ENCODE results near the gene C17orf75. TPM values are rescaled to one million over a fixed set of nuclear protein-coding genes. Genes with fewer than 3 reads are reported as not detected.

Gene C17orf75
- total and polyA plus RNA-seq, 2 of the 8 experiments (the other 6 are each of a cell fraction or from before 2014, with no cell fraction given): 15.8 to 42.6 TPM

DNA sequence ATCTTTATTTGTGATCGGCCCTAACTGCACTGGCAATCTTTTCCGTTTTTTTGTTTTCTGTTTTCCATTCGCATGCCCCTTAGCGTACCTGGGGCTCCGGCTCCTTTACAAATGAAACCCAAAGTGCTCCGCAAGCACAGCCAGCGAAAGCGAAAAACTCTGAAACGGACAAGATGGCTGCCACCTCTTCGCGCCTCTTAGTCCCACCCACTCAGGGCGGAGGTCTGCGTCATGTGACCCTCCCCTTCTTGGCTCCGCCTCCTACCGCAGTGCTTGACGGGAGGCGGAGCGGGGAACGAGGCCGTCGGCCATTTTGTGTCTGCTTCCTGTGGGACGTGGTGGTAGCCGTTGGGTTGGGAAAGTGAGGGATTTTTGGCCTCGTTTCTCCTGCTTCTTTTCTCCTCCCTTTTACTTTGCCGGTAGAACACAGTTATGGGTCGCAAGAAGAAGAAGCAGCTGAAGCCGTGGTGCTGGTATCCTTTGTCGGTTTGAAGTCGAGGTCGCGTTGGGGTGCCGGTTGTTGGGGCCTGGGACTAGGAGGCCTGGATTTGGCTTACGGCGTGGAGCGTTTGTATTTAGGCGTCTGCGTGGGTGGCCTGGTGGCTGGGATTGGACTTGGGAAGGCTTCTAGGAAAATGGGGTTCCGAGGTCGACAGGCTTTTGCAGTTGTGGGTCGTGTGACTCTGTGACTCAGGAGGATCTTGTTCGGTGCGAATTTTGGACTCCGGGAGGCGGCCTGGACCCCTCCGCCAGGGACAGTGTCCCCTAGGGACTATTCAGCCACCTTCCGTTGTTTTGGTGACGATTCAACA lies 8.1 kb upstream of the C17orf75 start, which contains the start of gene ZNF207 (continued):
- TF ChIP-seq, protein P1, sequence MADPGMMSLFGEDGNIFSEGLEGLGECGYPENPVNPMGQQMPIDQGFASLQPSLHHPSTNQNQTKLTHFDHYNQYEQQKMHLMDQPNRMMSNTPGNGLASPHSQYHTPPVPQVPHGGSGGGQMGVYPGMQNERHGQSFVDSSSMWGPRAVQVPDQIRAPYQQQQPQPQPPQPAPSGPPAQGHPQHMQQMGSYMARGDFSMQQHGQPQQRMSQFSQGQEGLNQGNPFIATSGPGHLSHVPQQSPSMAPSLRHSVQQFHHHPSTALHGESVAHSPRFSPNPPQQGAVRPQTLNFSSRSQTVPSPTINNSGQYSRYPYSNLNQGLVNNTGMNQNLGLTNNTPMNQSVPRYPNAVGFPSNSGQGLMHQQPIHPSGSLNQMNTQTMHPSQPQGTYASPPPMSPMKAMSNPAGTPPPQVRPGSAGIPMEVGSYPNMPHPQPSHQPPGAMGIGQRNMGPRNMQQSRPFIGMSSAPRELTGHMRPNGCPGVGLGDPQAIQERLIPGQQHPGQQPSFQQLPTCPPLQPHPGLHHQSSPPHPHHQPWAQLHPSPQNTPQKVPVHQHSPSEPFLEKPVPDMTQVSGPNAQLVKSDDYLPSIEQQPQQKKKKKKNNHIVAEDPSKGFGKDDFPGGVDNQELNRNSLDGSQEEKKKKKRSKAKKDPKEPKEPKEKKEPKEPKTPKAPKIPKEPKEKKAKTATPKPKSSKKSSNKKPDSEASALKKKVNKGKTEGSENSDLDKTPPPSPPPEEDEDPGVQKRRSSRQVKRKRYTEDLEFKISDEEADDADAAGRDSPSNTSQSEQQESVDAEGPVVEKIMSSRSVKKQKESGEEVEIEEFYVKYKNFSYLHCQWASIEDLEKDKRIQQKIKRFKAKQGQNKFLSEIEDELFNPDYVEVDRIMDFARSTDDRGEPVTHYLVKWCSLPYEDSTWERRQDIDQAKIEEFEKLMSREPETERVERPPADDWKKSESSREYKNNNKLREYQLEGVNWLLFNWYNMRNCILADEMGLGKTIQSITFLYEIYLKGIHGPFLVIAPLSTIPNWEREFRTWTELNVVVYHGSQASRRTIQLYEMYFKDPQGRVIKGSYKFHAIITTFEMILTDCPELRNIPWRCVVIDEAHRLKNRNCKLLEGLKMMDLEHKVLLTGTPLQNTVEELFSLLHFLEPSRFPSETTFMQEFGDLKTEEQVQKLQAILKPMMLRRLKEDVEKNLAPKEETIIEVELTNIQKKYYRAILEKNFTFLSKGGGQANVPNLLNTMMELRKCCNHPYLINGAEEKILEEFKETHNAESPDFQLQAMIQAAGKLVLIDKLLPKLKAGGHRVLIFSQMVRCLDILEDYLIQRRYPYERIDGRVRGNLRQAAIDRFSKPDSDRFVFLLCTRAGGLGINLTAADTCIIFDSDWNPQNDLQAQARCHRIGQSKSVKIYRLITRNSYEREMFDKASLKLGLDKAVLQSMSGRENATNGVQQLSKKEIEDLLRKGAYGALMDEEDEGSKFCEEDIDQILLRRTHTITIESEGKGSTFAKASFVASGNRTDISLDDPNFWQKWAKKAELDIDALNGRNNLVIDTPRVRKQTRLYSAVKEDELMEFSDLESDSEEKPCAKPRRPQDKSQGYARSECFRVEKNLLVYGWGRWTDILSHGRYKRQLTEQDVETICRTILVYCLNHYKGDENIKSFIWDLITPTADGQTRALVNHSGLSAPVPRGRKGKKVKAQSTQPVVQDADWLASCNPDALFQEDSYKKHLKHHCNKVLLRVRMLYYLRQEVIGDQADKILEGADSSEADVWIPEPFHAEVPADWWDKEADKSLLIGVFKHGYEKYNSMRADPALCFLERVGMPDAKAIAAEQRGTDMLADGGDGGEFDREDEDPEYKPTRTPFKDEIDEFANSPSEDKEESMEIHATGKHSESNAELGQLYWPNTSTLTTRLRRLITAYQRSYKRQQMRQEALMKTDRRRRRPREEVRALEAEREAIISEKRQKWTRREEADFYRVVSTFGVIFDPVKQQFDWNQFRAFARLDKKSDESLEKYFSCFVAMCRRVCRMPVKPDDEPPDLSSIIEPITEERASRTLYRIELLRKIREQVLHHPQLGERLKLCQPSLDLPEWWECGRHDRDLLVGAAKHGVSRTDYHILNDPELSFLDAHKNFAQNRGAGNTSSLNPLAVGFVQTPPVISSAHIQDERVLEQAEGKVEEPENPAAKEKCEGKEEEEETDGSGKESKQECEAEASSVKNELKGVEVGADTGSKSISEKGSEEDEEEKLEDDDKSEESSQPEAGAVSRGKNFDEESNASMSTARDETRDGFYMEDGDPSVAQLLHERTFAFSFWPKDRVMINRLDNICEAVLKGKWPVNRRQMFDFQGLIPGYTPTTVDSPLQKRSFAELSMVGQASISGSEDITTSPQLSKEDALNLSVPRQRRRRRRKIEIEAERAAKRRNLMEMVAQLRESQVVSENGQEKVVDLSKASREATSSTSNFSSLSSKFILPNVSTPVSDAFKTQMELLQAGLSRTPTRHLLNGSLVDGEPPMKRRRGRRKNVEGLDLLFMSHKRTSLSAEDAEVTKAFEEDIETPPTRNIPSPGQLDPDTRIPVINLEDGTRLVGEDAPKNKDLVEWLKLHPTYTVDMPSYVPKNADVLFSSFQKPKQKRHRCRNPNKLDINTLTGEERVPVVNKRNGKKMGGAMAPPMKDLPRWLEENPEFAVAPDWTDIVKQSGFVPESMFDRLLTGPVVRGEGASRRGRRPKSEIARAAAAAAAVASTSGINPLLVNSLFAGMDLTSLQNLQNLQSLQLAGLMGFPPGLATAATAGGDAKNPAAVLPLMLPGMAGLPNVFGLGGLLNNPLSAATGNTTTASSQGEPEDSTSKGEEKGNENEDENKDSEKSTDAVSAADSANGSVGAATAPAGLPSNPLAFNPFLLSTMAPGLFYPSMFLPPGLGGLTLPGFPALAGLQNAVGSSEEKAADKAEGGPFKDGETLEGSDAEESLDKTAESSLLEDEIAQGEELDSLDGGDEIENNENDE (IDR thresholded peaks at IDR 0.05; ENCODE audit: insufficient replicate concordance, low read length): no peak
- 0 out of 2 replicates have a peak, but pooled peaks have one; percentile 44 for TF ChIP-seq RBBP5 (IDR thresholded peaks at IDR 0.05; ENCODE audit: borderline replicate concordance, low read depth, low read length)
- TF ChIP-seq BCL11A (IDR thresholded peaks at IDR 0.05; ENCODE audit: low read depth in 2 of 2, low read length in 2 of 2): no peak
- TF ChIP-seq YY1 (IDR thresholded peaks at IDR 0.05; ENCODE audit: low read depth, low read length): peak; percentile 99
- no peak for TF ChIP-seq CBX5 (IDR thresholded peaks at IDR 0.05; ENCODE audit: low read depth, low read length)
- no peak for TF ChIP-seq SIX5 (IDR thresholded peaks at IDR 0.05; ENCODE audit: low read depth, low read length)
- no peak for TF ChIP-seq SRF (IDR thresholded peaks at IDR 0.05; ENCODE audit: low read depth, low read length)
- no peak for TF ChIP-seq KDM4A (IDR thresholded peaks at IDR 0.05; ENCODE audit: low read depth, low read length, severe bottlenecking)
- TF ChIP-seq SIN3A (conservative IDR thresholded peaks at IDR 0.05 in 1 of 2, IDR thresholded peaks at IDR 0.05 in 1 of 2; ENCODE audit: low read depth in 1 of 2, low read length in 2 of 2): peak in 1 of 2 experiments; percentile 47; a peak in 1 of 4 replicates
